GM10266 (cell line): ENCODE measurements around the gene KRTAP1-4.
"Not testable (repeated sequence)": the region's sequence is repeated elsewhere in the genome, so short reads cannot be mapped to it uniquely, and the experiment has no call there.

Experiments
- DNase-seq: peaks from one replicate; pipeline ENCODE4 v3.0.0; 2012; ENCODE audit errors: extremely low spot score
- TF ChIP-seq, protein P1 (sequence below): IDR thresholded peaks from 2 replicates; pipeline ENCODE4 v1.5.1; 2012; ENCODE audit warnings: mild to moderate bottlenecking, low read depth; ENCODE audit not compliant: control insufficient read depth, insufficient read depth; ENCODE audit errors: missing control alignments

Gene KRTAP1-4

GRCh38 chr17:41058741-41059140 is 28.7 kb upstream of the KRTAP1-4 start:
- TF ChIP-seq, protein P1, sequence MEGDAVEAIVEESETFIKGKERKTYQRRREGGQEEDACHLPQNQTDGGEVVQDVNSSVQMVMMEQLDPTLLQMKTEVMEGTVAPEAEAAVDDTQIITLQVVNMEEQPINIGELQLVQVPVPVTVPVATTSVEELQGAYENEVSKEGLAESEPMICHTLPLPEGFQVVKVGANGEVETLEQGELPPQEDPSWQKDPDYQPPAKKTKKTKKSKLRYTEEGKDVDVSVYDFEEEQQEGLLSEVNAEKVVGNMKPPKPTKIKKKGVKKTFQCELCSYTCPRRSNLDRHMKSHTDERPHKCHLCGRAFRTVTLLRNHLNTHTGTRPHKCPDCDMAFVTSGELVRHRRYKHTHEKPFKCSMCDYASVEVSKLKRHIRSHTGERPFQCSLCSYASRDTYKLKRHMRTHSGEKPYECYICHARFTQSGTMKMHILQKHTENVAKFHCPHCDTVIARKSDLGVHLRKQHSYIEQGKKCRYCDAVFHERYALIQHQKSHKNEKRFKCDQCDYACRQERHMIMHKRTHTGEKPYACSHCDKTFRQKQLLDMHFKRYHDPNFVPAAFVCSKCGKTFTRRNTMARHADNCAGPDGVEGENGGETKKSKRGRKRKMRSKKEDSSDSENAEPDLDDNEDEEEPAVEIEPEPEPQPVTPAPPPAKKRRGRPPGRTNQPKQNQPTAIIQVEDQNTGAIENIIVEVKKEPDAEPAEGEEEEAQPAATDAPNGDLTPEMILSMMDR, result no peak
- DNase-seq, result no peak

DNA sequence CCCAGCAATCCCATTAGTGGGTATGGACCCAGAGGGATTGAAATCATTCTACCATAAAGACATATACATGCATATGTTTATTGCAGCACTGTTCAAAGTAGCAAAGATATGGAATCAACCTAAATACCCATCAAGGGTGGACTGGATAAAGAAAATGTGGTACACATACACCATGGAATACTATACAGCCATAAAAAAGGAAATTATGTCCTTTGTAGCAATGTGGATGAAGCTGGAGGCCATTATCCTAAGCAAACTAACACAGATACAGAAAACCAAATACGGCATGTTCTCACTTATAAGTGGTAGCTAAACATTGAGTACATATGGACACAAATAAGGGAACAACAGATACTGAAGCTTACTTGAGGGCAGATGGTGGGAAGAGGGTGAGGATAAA is 27.6 kb upstream of the KRTAP1-4 start:
- no peak for DNase-seq
- TF ChIP-seq, protein P1, result no peak

DNA sequence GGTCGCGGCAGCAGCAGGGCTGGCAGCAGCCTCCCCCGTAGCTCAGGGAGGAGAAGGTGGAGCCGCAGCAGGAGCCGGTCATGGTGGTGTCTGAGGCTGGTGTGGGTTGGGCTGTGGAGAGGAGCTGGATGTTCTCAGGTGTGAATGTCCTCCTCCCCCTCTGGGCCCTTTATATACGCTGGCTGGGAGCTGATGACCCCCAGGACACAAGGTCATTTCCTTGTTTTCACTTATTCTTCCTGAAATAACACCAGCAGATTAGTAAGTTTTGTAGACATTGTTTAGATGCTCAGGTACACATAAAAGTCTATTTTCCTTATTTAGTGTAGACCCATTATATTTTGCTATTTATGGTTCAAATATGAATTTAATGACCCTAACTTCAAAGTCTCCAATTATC is 25.1 kb upstream of the KRTAP1-4 start, which contains the start of gene KRTAP2-2:
Gene KRTAP2-2 (minus strand): TSS at position 101 of the 400 bp plus-strand sequence. CDS start 19 bp downstream, at position 82.
- not testable (repeated sequence) for DNase-seq

DNA sequence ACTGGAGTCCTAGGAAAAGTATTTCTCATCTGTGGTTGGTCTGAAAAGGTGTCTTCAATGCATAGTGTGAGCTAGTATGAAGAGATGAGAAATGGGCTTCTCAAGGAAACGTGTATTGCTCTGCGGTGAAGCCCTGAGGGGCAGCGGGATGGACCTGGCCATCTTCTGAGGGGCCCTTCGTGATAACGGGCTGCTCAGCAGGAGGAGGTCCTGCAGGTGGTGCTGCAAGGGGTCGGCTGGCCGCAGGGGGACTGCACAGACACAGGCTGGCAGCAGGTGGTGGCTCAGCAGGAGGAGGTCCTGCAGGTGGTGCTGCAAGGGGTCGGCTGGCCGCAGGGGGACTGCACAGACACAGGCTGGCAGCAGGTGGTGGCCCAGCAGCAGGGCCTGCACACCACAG is 24.6 kb upstream of the KRTAP1-4 start:
- DNase-seq, result not testable (repeated sequence)

DNA sequence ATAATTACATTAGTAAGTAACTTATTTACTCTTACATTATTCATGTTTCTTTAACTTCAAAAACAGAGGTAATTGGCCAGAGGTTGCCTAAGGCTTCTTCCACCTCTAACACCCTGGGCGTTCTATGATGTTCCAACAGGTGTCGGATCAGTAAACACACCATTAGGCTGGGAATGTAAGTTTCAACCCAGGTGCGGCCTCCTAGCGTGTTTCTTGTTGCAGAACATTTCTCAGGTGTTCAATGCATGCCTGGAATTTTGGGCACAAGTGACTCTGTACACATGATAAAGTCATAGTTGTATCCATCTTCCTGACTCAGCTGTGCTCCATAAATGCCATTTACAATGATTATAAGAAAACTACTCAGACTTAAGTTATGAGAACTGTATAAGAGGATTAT is 24.0 kb upstream of the KRTAP1-4 start:
- TF ChIP-seq, protein P1, result no peak
- no peak for DNase-seq

DNA sequence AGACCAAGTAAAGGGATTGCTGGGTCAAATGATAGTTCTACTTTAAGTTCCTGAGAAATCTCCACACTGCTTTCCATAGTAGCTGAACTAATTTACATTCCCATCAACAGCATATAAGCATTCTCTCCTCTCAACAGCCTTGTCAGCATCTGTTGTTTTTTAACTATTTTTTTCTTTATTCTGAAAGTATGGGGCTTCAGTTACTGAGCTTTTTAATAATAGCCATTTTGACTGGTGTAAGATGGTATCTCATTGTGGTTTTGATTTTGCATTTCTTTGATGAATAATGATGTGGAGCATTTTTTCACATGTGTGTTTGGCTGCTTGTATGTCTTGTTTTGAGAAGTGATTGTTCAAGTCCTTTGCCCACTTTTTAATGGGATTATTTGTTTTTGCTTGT is 22.6 kb upstream of the KRTAP1-4 start:
- TF ChIP-seq, protein P1, result no peak

GRCh38 chr17:41049110-41049509 is 19.1 kb upstream of the KRTAP1-4 start:
- TF ChIP-seq, protein P1, result no peak
- no peak for DNase-seq

More for the DNA sequence above, 22.6 kb upstream of the KRTAP1-4 start:
- DNase-seq, result no peak

GRCh38 chr17:41048441-41048840 is 18.4 kb upstream of the KRTAP1-4 start:
- TF ChIP-seq, protein P1, result no peak
- DNase-seq, result no peak

DNA sequence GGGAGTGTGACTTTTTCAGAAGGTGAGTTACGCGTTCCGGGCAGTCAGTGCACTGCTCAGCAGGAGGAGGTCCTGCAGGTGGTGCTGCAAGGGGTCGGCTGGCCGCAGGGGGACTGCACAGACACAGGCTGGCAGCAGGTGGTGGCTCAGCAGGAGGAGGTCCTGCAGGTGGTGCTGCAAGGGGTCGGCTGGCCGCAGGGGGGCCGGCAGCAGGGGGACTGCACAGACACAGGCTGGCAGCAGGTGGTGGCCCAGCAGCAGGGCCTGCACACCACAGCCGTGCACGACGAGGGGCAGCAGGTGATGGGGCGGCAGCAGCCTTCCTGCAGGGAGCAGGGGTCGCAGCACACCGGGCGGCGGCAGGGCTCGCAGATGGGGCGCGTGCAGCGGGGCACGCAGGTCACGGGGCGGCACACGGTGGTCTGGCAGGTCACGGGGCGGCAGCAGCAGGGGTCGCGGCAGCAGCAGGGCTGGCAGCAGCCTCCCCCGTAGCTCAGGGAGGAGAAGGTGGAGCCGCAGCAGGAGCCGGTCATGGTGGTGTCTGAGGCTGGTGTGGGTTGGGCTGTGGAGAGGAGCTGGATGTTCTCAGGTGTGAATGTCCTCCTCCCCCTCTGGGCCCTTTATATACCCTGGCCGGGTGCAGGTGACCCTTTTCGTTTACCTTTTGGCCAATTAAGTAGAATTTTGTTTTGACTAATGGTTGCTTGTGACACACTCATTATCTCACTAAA is 16.9 kb upstream of the KRTAP1-4 start, which contains the start of gene KRTAP2-1:
Gene KRTAP2-1 (minus strand): TSS at position 582 of the 731 bp plus-strand sequence. CDS start 49 bp downstream, at position 533.
- not testable (repeated sequence) for DNase-seq
